NB4 (cell line): Measurements from ENCODE around the gene ZBTB7C.

ENCODE experiments used
- DNase-seq: peaks from one replicate; pipeline ENCODE4 v3.0.0; 2010; ENCODE audit warnings: low read depth
- H3K4me3 ChIP-seq: one replicate; pipeline ENCODE4 v1.5.1; 2011; ENCODE audit warnings: mild to moderate bottlenecking, low read depth, low read length, moderate library complexity
- CTCF ChIP-seq: IDR thresholded peaks from one replicate; pipeline ENCODE4 v1.5.1; 2012; ENCODE audit warnings: low read depth, low read length
- MAX ChIP-seq: IDR thresholded peaks from 2 replicates; pipeline ENCODE4 v1.6.1; 2011; ENCODE audit warnings: low read depth, low read length
- MYC ChIP-seq: IDR thresholded peaks from 2 replicates; pipeline ENCODE4 v1.6.1; 2011; ENCODE audit warnings: low read depth, low read length
- POLR2A ChIP-seq: IDR thresholded peaks from 2 replicates; pipeline ENCODE4 v1.6.1; 2011; ENCODE audit warnings: mild to moderate bottlenecking; ENCODE audit not compliant: insufficient read length; ENCODE audit errors: extremely low read depth

Gene ZBTB7C

GRCh38 chr18:48393776-48394175 lies 15.4 kb downstream of the ZBTB7C start:
- no peak for DNase-seq
- no peak overlapping the region for H3K4me3 ChIP-seq
- no peak for TF ChIP-seq CTCF
- no peak for TF ChIP-seq POLR2A
- TF ChIP-seq MAX: no peak
- no peak for TF ChIP-seq MYC

GRCh38 chr18:48393170-48393569 lies 16.0 kb downstream of the ZBTB7C start:
- no peak overlapping the region for H3K4me3 ChIP-seq
- TF ChIP-seq CTCF (no peak), MYC (no peak), MAX (no peak), POLR2A (no peak)
- no peak for DNase-seq

- no peak for DNase-seq
- H3K4me3 ChIP-seq: no peak overlapping the region
- TF ChIP-seq CTCF (no peak), MAX (no peak), POLR2A (no peak), MYC (no peak)
These were observed 16.9 kb downstream of the ZBTB7C start for GRCh38 chr18:48392268-48392667.

GRCh38 chr18:48391868-48392267 lies 17.3 kb downstream of the ZBTB7C start:
- TF ChIP-seq POLR2A: no peak
- no peak for TF ChIP-seq MYC
- no peak for TF ChIP-seq CTCF
- TF ChIP-seq MAX: no peak
- no peak overlapping the region for H3K4me3 ChIP-seq
- no peak for DNase-seq

GRCh38 chr18:48390641-48391040 lies 18.5 kb downstream of the ZBTB7C start:
- H3K4me3 ChIP-seq: no peak overlapping the region
- no peak for TF ChIP-seq CTCF
- TF ChIP-seq MYC: no peak
- TF ChIP-seq POLR2A: no peak
- no peak for TF ChIP-seq MAX
- no peak for DNase-seq

- no peak for DNase-seq
- no peak for TF ChIP-seq POLR2A
These were observed 20.7 kb downstream of the ZBTB7C start for GRCh38 chr18:48388478-48388877.

GRCh38 chr18:48387300-48387699 lies 21.9 kb downstream of the ZBTB7C start:
- no peak overlapping the region for H3K4me3 ChIP-seq
- TF ChIP-seq CTCF (no peak), POLR2A (no peak), MAX (no peak)
- no peak for DNase-seq

More at GRCh38 chr18:48388478-48388877, 20.7 kb downstream of the ZBTB7C start:
- H3K4me3 ChIP-seq: no peak overlapping the region
